ENCODE results near the gene GABPB1. TPM values are rescaled to one million over a fixed set of nuclear protein-coding genes. Genes with fewer than 3 reads are reported as not detected.

GABPB1 gene
- total and polyA plus RNA-seq, 3 donors from 2014 or later, result 21.5 to 45.9 (median 35.4) TPM

DNA sequence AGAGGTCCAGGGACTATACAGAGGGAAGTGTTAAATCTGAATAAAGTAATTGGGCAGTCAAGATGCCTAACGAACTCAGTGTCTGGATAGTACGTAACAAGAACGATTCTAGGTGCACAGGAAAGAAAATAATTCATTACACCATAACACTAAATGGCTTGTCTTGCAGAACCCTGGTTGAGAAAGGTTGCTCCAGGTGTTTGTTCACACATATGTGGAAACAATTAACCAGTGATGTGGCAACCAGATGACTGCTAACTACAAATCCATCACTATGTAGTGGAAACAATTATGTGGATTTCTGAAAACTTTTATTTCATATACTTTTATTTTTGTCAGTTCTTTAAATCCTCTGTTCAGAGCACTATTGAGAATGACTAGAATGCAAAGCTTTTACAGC lies 79.1 kb downstream of the GABPB1 start:
- no peaks in the 10 kb centered on the region for H3K36me3 ChIP-seq (ENCODE audit: low read depth, missing control alignments)
- TF ChIP-seq, protein P1, sequence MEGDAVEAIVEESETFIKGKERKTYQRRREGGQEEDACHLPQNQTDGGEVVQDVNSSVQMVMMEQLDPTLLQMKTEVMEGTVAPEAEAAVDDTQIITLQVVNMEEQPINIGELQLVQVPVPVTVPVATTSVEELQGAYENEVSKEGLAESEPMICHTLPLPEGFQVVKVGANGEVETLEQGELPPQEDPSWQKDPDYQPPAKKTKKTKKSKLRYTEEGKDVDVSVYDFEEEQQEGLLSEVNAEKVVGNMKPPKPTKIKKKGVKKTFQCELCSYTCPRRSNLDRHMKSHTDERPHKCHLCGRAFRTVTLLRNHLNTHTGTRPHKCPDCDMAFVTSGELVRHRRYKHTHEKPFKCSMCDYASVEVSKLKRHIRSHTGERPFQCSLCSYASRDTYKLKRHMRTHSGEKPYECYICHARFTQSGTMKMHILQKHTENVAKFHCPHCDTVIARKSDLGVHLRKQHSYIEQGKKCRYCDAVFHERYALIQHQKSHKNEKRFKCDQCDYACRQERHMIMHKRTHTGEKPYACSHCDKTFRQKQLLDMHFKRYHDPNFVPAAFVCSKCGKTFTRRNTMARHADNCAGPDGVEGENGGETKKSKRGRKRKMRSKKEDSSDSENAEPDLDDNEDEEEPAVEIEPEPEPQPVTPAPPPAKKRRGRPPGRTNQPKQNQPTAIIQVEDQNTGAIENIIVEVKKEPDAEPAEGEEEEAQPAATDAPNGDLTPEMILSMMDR (IDR thresholded peaks at IDR 0.05), result no peak
- H3K4me3 ChIP-seq, result no peak overlapping the region
- H3K4me1 ChIP-seq, result no peaks in the 10 kb centered on the region
- 74 to 76% methylated on average over 3 of the region's 3 CpGs for WGBS, 2 donors
- no peak overlapping the region for H3K27ac ChIP-seq
- intact Hi-C loops (cut with DNase I; ENCODE audit: low total_unique reads), result no loop called here
- H3K9me3 ChIP-seq, result no peaks in the 10 kb centered on the region
- DNase-seq, result no peak
- no peaks in the 10 kb centered on the region for H3K27me3 ChIP-seq

- intact Hi-C loops (cut with DNase I; ENCODE audit: low total_unique reads), result no loop called here
- no peak for DNase-seq
- Histone ChIP-seq H3K36me3 (ENCODE audit: low read depth, missing control alignments) (no peaks in the 10 kb centered on the region), H3K4me1 (no peaks in the 10 kb centered on the region), H3K27me3 (no peaks in the 10 kb centered on the region), H3K4me3 (no peak overlapping the region), H3K27ac (no peak overlapping the region), H3K9me3 (no peaks in the 10 kb centered on the region)
- TF ChIP-seq, protein P1 (IDR thresholded peaks at IDR 0.05), result no peak
- TF ChIP-seq POLR2A (IDR thresholded peaks at IDR 0.05), result no peak
- 56 to 58% methylated on average over 2 of the region's 2 CpGs for whole genome bisulfite sequencing, 2 donors
These were observed 79.9 kb downstream of the GABPB1 start for GRCh38 chr15:50275091-50275490.

- intact Hi-C loops (cut with DNase I; ENCODE audit: low total_unique reads), result no loop called here
- Histone ChIP-seq H3K36me3 (ENCODE audit: low read depth, missing control alignments) (no peaks in the 10 kb centered on the region), H3K27ac (no peak overlapping the region), H3K4me3 (no peak overlapping the region), H3K27me3 (no peaks in the 10 kb centered on the region), H3K9me3 (no peaks in the 10 kb centered on the region), H3K4me1 (no peaks in the 10 kb centered on the region)
- WGBS, 2 donors, result 81 to 90% methylated on average over 2 of the region's 2 CpGs
- no peak for DNase-seq
- TF ChIP-seq, protein P1 (IDR thresholded peaks at IDR 0.05), result no peak
- no peak for TF ChIP-seq POLR2A (IDR thresholded peaks at IDR 0.05)
These were observed 87.4 kb downstream of the GABPB1 start for GRCh38 chr15:50267577-50267976.

- WGBS, 2 donors, result 69 to 70% methylated on average over 9 of the region's 9 CpGs
- no peak for DNase-seq
- no peaks in the 10 kb centered on the region for H3K9me3 ChIP-seq
- H3K36me3 ChIP-seq (ENCODE audit: low read depth, missing control alignments), result no peaks in the 10 kb centered on the region
- H3K4me1 ChIP-seq, result no peaks in the 10 kb centered on the region
- no peak within 1 kb of the TSS for H3K27ac ChIP-seq
- TF ChIP-seq POLR2A (IDR thresholded peaks at IDR 0.05), result no peak
- TF ChIP-seq, protein P1 (IDR thresholded peaks at IDR 0.05), result no peak
- H3K4me3 ChIP-seq, result no peak within 1 kb of the TSS
- no peaks in the 10 kb centered on the region for H3K27me3 ChIP-seq
- intact Hi-C loops (cut with DNase I; ENCODE audit: low total_unique reads), result no loop called here
These were observed 89.4 kb downstream of the GABPB1 start, which contains the start of gene HDC for GRCh38 chr15:50265620-50266019. TSS of gene HDC (minus strand) at chr15:50265726. CDS start at chr15:50265623, 103 bp downstream.

- intact Hi-C loops (cut with DNase I; ENCODE audit: low total_unique reads), result no loop called here
- no peak overlapping the region for H3K4me3 ChIP-seq
- no peak for TF ChIP-seq POLR2A (IDR thresholded peaks at IDR 0.05)
- TF ChIP-seq, protein P1 (IDR thresholded peaks at IDR 0.05), result no peak
- H3K36me3 ChIP-seq (ENCODE audit: low read depth, missing control alignments), result no peaks in the 10 kb centered on the region
- H3K9me3 ChIP-seq, result no peaks in the 10 kb centered on the region
- no peak for DNase-seq
- H3K27ac ChIP-seq, result no peak overlapping the region
- H3K27me3 ChIP-seq, result no peaks in the 10 kb centered on the region
- WGBS, 2 donors, result 77 to 78% methylated on average over 4 of the region's 4 CpGs
- no peaks in the 10 kb centered on the region for H3K4me1 ChIP-seq
These were observed 92.5 kb downstream of the GABPB1 start for GRCh38 chr15:50262533-50262932.

Measured in testis (tissue), 3 donors.